GM23248 (cell line): ENCODE measurements around the gene KCNJ12.

Experiments
- EZH2 ChIP-seq: fragments of 200-600 bp; sonication (generic); IDR thresholded peaks from 2 replicates; pipeline ENCODE4 v1.6.1; 2018; ENCODE audit warnings: antibody characterized with exemption, mild to moderate bottlenecking; ENCODE audit not compliant: insufficient read depth, poor library complexity, severe bottlenecking
- EZH2phosphoT487 ChIP-seq: fragments of 200-600 bp; sonication (generic); IDR thresholded peaks from 2 replicates; pipeline ENCODE4 v1.6.1; 2018; ENCODE audit warnings: antibody characterized with exemption, moderate library complexity, mild to moderate bottlenecking, low read depth; ENCODE audit not compliant: insufficient read depth

DNA sequence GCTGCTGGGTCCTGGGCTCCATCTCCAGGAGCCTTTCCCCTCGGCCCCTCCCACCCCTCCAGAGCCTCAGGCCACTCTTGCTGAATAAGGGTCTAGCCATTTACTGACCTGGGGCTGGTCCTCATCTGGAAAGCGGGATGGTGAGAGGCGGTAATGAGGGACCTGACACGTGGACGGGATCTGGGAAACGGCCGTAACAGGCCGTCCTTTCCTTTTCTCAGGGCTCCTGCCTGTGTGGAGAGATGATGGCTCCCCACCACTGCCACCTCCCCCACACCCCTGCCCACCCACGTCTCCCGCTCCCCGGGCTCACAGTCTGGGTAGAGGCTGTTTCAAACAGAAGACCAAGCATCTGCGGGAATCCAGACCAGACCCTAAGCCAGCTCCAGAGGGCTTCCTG lies 20.6 kb upstream of the KCNJ12 start:
- TF ChIP-seq EZH2phosphoT487 (no peak), EZH2 (no peak)
